ENCODE data around the gene LRSAM1.

LRSAM1 gene

GRCh38 chr9:127493592-127494303 lies 42.4 kb downstream of the LRSAM1 start:
- Histone ChIP-seq H3K27ac (ENCODE audit: insufficient read depth in 1 of 2, low read depth in 1 of 2, low read length in 2 of 2, poor library complexity in 1 of 2, severe bottlenecking in 2 of 2) (no peak overlapping the region), H3K9me3 (ENCODE audit: control extremely low read depth in 1 of 5, control insufficient read depth in 4 of 5, insufficient read depth in 2 of 5, low read depth in 1 of 5, low read length in 4 of 5) (no peaks in the 10 kb centered on the region), H3K27me3 (replicated peaks in 2 of 5; ENCODE audit: control insufficient read depth in 4 of 5, insufficient read depth in 5 of 5, low read length in 4 of 5) (no peaks in the 10 kb centered on the region), H3K4me1 (ENCODE audit: control extremely low read depth in 1 of 4, control insufficient read depth in 4 of 4, insufficient read depth in 4 of 4, low read length in 3 of 4) (no peaks in the 10 kb centered on the region), H3K36me3 (ENCODE audit: control insufficient read depth in 4 of 4, insufficient read depth in 4 of 4, low read length in 3 of 4) (peaks cover 0 to 79% (median 55%) of the 10 kb centered on the region in 4 experiments), H3K4me3 (ENCODE audit: control insufficient read depth in 1 of 7, extremely low read depth in 1 of 7, insufficient read depth in 4 of 7, low read depth in 2 of 7, low read length in 6 of 7) (no peak overlapping the region)
- WGBS (ENCODE audit: insufficient coverage) = 96% methylated on average over 22 of the region's 22 CpGs
- DNase-seq = no peak
- ChIA-PET CTCF (interaction anchor here (0.8 to 1.6 kb wide), 3 partner anchors 10 to 85 kb away, joined by 3 read pairs; no protein-coding TSS in a partner anchor), POLR2A (no interaction called here)

GRCh38 chr9:127494304-127494702 lies 43.0 kb downstream of the LRSAM1 start:
- DNase-seq = no peak
- Histone ChIP-seq H3K4me3 (ENCODE audit: control insufficient read depth in 1 of 7, extremely low read depth in 1 of 7, insufficient read depth in 4 of 7, low read depth in 2 of 7, low read length in 6 of 7) (no peak overlapping the region), H3K9me3 (ENCODE audit: control extremely low read depth in 1 of 5, control insufficient read depth in 4 of 5, insufficient read depth in 2 of 5, low read depth in 1 of 5, low read length in 4 of 5) (no peaks in the 10 kb centered on the region), H3K4me1 (ENCODE audit: control extremely low read depth in 1 of 4, control insufficient read depth in 4 of 4, insufficient read depth in 4 of 4, low read length in 3 of 4) (no peaks in the 10 kb centered on the region), H3K27me3 (replicated peaks in 2 of 5; ENCODE audit: control insufficient read depth in 4 of 5, insufficient read depth in 5 of 5, low read length in 4 of 5) (no peaks in the 10 kb centered on the region), H3K36me3 (ENCODE audit: control insufficient read depth in 4 of 4, insufficient read depth in 4 of 4, low read length in 3 of 4) (peaks cover 0 to 74% (median 52%) of the 10 kb centered on the region in 4 experiments), H3K27ac (ENCODE audit: insufficient read depth in 1 of 2, low read depth in 1 of 2, low read length in 2 of 2, poor library complexity in 1 of 2, severe bottlenecking in 2 of 2) (no peak overlapping the region)
- WGBS (ENCODE audit: insufficient coverage) = 100% methylated on average over 9 of the region's 9 CpGs
- CTCF ChIA-PET = interaction anchor here (1.0 to 1.6 kb wide), 3 partner anchors 14 to 427 kb away, joined by 3 read pairs; no protein-coding TSS in a partner anchor
- POLR2A ChIA-PET = no interaction called here

DNA sequence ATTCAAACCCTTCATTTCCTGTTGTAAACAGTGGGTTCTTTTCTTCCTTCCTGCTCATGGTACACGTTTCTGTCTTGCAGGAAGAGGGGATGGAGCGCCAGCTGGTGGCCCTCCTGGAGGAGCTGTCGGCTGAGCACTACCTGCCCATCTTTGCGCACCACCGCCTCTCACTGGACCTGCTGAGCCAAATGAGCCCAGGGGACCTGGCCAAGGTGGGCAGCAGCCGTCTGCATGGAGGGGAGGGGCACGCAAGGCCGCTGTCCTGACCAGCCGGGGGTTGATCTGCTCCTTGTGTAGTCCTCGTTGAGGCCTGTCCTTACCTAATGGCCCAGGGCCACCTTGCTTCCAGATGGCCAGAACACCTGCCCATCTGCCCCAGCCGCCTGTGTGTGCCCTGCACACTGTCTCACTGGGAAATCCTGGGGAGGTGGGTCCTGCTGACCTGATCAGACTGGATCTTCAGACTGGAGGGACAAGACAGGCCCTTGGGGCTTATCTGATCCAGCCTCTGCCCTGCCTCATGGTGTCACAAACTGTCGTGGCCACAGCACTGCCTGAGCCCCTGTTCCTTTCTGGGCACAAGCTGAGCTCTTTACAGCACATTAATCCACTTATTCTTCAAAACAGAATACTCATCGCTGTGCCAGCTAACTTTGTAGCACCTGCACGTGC lies 44.7 kb downstream of the LRSAM1 start:
- H3K36me3 ChIP-seq (ENCODE audit: control insufficient read depth in 4 of 4, insufficient read depth in 4 of 4, low read length in 3 of 4) = peaks cover 0 to 63% (median 46%) of the 10 kb centered on the region in 4 experiments
- no peaks in the 10 kb centered on the region for H3K27me3 ChIP-seq (replicated peaks in 2 of 5; ENCODE audit: control insufficient read depth in 4 of 5, insufficient read depth in 5 of 5, low read length in 4 of 5)
- CTCF ChIA-PET = interaction anchor here (1.1 kb wide), 1 partner anchor 15 kb away, joined by 3 read pairs; no protein-coding TSS in a partner anchor
- POLR2A ChIA-PET = no interaction called here
- no peaks in the 10 kb centered on the region for H3K9me3 ChIP-seq (ENCODE audit: control extremely low read depth in 1 of 5, control insufficient read depth in 4 of 5, insufficient read depth in 2 of 5, low read depth in 1 of 5, low read length in 4 of 5)
- no peaks in the 10 kb centered on the region for H3K4me1 ChIP-seq (ENCODE audit: control extremely low read depth in 1 of 4, control insufficient read depth in 4 of 4, insufficient read depth in 4 of 4, low read length in 3 of 4)
- WGBS (ENCODE audit: insufficient coverage) = 91% methylated on average over 14 of the region's 14 CpGs
- no peak overlapping the region for H3K27ac ChIP-seq (ENCODE audit: insufficient read depth in 1 of 2, low read depth in 1 of 2, low read length in 2 of 2, poor library complexity in 1 of 2, severe bottlenecking in 2 of 2)
- H3K4me3 ChIP-seq (ENCODE audit: control insufficient read depth in 1 of 7, extremely low read depth in 1 of 7, insufficient read depth in 4 of 7, low read depth in 2 of 7, low read length in 6 of 7) = no peak overlapping the region
- DNase-seq = no peak

- ChIA-PET CTCF (interaction anchor here (1.1 to 1.2 kb wide), 2 partner anchors 14 to 38 kb away, joined by 3 read pairs; no protein-coding TSS in a partner anchor), POLR2A (no interaction called here)
- Histone ChIP-seq H3K9me3 (ENCODE audit: control extremely low read depth in 1 of 5, control insufficient read depth in 4 of 5, insufficient read depth in 2 of 5, low read depth in 1 of 5, low read length in 4 of 5) (no peaks in the 10 kb centered on the region), H3K27ac (ENCODE audit: insufficient read depth in 1 of 2, low read depth in 1 of 2, low read length in 2 of 2, poor library complexity in 1 of 2, severe bottlenecking in 2 of 2) (no peak overlapping the region), H3K27me3 (replicated peaks in 2 of 5; ENCODE audit: control insufficient read depth in 4 of 5, insufficient read depth in 5 of 5, low read length in 4 of 5) (no peaks in the 10 kb centered on the region), H3K4me1 (ENCODE audit: control extremely low read depth in 1 of 4, control insufficient read depth in 4 of 4, insufficient read depth in 4 of 4, low read length in 3 of 4) (no peaks in the 10 kb centered on the region), H3K36me3 (ENCODE audit: control insufficient read depth in 4 of 4, insufficient read depth in 4 of 4, low read length in 3 of 4) (peaks cover 0 to 56% (median 39%) of the 10 kb centered on the region in 4 experiments), H3K4me3 (ENCODE audit: control insufficient read depth in 1 of 7, extremely low read depth in 1 of 7, insufficient read depth in 4 of 7, low read depth in 2 of 7, low read length in 6 of 7) (no peak overlapping the region)
- WGBS (ENCODE audit: insufficient coverage) = 95% methylated on average over 12 of the region's 12 CpGs
- DNase-seq = no peak
These were observed 45.7 kb downstream of the LRSAM1 start for GRCh38 chr9:127496974-127497373.

GRCh38 chr9:127497656-127498290 lies 46.5 kb downstream of the LRSAM1 start:
- Histone ChIP-seq H3K4me1 (ENCODE audit: control extremely low read depth in 1 of 4, control insufficient read depth in 4 of 4, insufficient read depth in 4 of 4, low read length in 3 of 4) (no peaks in the 10 kb centered on the region), H3K9me3 (ENCODE audit: control extremely low read depth in 1 of 5, control insufficient read depth in 4 of 5, insufficient read depth in 2 of 5, low read depth in 1 of 5, low read length in 4 of 5) (no peaks in the 10 kb centered on the region), H3K27ac (ENCODE audit: insufficient read depth in 1 of 2, low read depth in 1 of 2, low read length in 2 of 2, poor library complexity in 1 of 2, severe bottlenecking in 2 of 2) (no peak overlapping the region), H3K36me3 (ENCODE audit: control insufficient read depth in 4 of 4, insufficient read depth in 4 of 4, low read length in 3 of 4) (peaks cover 0 to 52% (median 34%) of the 10 kb centered on the region in 4 experiments), H3K4me3 (ENCODE audit: control insufficient read depth in 1 of 7, extremely low read depth in 1 of 7, insufficient read depth in 4 of 7, low read depth in 2 of 7, low read length in 6 of 7) (no peak overlapping the region), H3K27me3 (replicated peaks in 2 of 5; ENCODE audit: control insufficient read depth in 4 of 5, insufficient read depth in 5 of 5, low read length in 4 of 5) (no peaks in the 10 kb centered on the region)
- ChIA-PET POLR2A (no interaction called here), CTCF (interaction anchor here (1.2 kb wide), 1 partner anchor 38 kb away, joined by 3 read pairs; no protein-coding TSS in a partner anchor)
- no peak for DNase-seq
- 98% methylated on average over 11 of the region's 13 CpGs for WGBS (ENCODE audit: insufficient coverage)

GRCh38 chr9:127498298-127498697 lies 47.0 kb downstream of the LRSAM1 start:
- CTCF ChIA-PET = interaction anchor here (1.7 kb wide), 1 partner anchor 236 kb away, joined by 3 read pairs; no protein-coding TSS in a partner anchor
- WGBS (ENCODE audit: insufficient coverage) = 89% methylated on average over 4 of the region's 5 CpGs
- Histone ChIP-seq H3K9me3 (ENCODE audit: control extremely low read depth in 1 of 5, control insufficient read depth in 4 of 5, insufficient read depth in 2 of 5, low read depth in 1 of 5, low read length in 4 of 5) (no peaks in the 10 kb centered on the region), H3K27me3 (replicated peaks in 2 of 5; ENCODE audit: control insufficient read depth in 4 of 5, insufficient read depth in 5 of 5, low read length in 4 of 5) (no peaks in the 10 kb centered on the region), H3K36me3 (ENCODE audit: control insufficient read depth in 4 of 4, insufficient read depth in 4 of 4, low read length in 3 of 4) (peaks cover 0 to 55% (median 33%) of the 10 kb centered on the region in 4 experiments), H3K27ac (ENCODE audit: insufficient read depth in 1 of 2, low read depth in 1 of 2, low read length in 2 of 2, poor library complexity in 1 of 2, severe bottlenecking in 2 of 2) (no peak overlapping the region), H3K4me1 (ENCODE audit: control extremely low read depth in 1 of 4, control insufficient read depth in 4 of 4, insufficient read depth in 4 of 4, low read length in 3 of 4) (no peaks in the 10 kb centered on the region), H3K4me3 (ENCODE audit: control insufficient read depth in 1 of 7, extremely low read depth in 1 of 7, insufficient read depth in 4 of 7, low read depth in 2 of 7, low read length in 6 of 7) (no peak overlapping the region)
- POLR2A ChIA-PET = no interaction called here
- DNase-seq = no peak
